Measurements from ENCODE around the gene ARPC2. TPM values are rescaled to one million over a fixed set of nuclear protein-coding genes. Genes with fewer than 3 reads are reported as not detected.

ARPC2 gene
- polyA plus RNA-seq, 1 donor from 2014 or later: 167 TPM

GRCh38 chr2:218281449-218281848, 64.5 kb downstream of the ARPC2 start:
- no peaks in the 10 kb centered on the region for H3K36me3 ChIP-seq (ENCODE audit: insufficient read depth, low read length)
- H3F3A ChIP-seq (ENCODE audit: insufficient read depth, low read length, poor library complexity, severe bottlenecking): no peaks in the 10 kb centered on the region
- H3K9me3 ChIP-seq (ENCODE audit: low read length): no peaks in the 10 kb centered on the region
- H3K27me3 ChIP-seq (ENCODE audit: insufficient read depth, low read depth, low read length): no peaks in the 10 kb centered on the region
- no peak overlapping the region for H3K4me2 ChIP-seq (ENCODE audit: low read length)
- no peaks in the 10 kb centered on the region for H3K79me2 ChIP-seq (replicated peaks; ENCODE audit: insufficient read depth, low read length)
- no peak for TF ChIP-seq REST (IDR thresholded peaks at IDR 0.05; ENCODE audit: borderline replicate concordance)
- H3K27ac ChIP-seq (ENCODE audit: low read length): no peak overlapping the region
- H3K9me2 ChIP-seq (ENCODE audit: insufficient read depth, low read length): no peaks in the 10 kb centered on the region
- H4K20me1 ChIP-seq (ENCODE audit: insufficient read depth): no peaks in the 10 kb centered on the region
- no peak overlapping the region for H3K9ac ChIP-seq (ENCODE audit: low read length)
- no peak overlapping the region for H3K4me3 ChIP-seq (ENCODE audit: low read length)
- no peak overlapping the region for H2AFZ ChIP-seq (ENCODE audit: low read depth, low read length)

GRCh38 chr2:218282173-218282991, 65.4 kb downstream of the ARPC2 start:
- H3K9me3 ChIP-seq (ENCODE audit: low read length): no peaks in the 10 kb centered on the region
- no peak overlapping the region for H3K27ac ChIP-seq (ENCODE audit: low read length)
- no peak overlapping the region for H3K4me2 ChIP-seq (ENCODE audit: low read length)
- no peaks in the 10 kb centered on the region for H3K36me3 ChIP-seq (ENCODE audit: insufficient read depth, low read length)
- H3F3A ChIP-seq (ENCODE audit: insufficient read depth, low read length, poor library complexity, severe bottlenecking): no peaks in the 10 kb centered on the region
- no peak for TF ChIP-seq SMC3 (conservative IDR thresholded peaks at IDR 0.05; ENCODE audit: poor library complexity)
- no peaks in the 10 kb centered on the region for H4K20me1 ChIP-seq (ENCODE audit: insufficient read depth)
- H3K4me3 ChIP-seq (ENCODE audit: low read length): no peak overlapping the region
- H2AFZ ChIP-seq (ENCODE audit: low read depth, low read length): no peak overlapping the region
- no peak overlapping the region for H3K9ac ChIP-seq (ENCODE audit: low read length)
- H3K79me2 ChIP-seq (replicated peaks; ENCODE audit: insufficient read depth, low read length): no peaks in the 10 kb centered on the region
- H3K27me3 ChIP-seq (ENCODE audit: insufficient read depth, low read depth, low read length): no peaks in the 10 kb centered on the region
- H3K9me2 ChIP-seq (ENCODE audit: insufficient read depth, low read length): no peaks in the 10 kb centered on the region

- no peak overlapping the region for H3K4me3 ChIP-seq (ENCODE audit: low read length)
- no peaks in the 10 kb centered on the region for H3K79me2 ChIP-seq (replicated peaks; ENCODE audit: insufficient read depth, low read length)
- H3K36me3 ChIP-seq (ENCODE audit: insufficient read depth, low read length): no peaks in the 10 kb centered on the region
- no peaks in the 10 kb centered on the region for H3F3A ChIP-seq (ENCODE audit: insufficient read depth, low read length, poor library complexity, severe bottlenecking)
- TF ChIP-seq RAD21 (conservative IDR thresholded peaks at IDR 0.05) (no peak), TAF1 (IDR thresholded peaks at IDR 0.05; ENCODE audit: low read depth) (no peak), EZH2 (IDR thresholded peaks at IDR 0.05; ENCODE audit: borderline replicate concordance, insufficient read depth, low read length, poor library complexity, severe bottlenecking) (no peak), EP300 (conservative IDR thresholded peaks at IDR 0.05; ENCODE audit: poor library complexity, severe bottlenecking) (no peak), CTCF (IDR thresholded peaks at IDR 0.05; ENCODE audit: poor library complexity, severe bottlenecking) (no peak), SMC3 (conservative IDR thresholded peaks at IDR 0.05; ENCODE audit: poor library complexity) (no peak), MXI1 (conservative IDR thresholded peaks at IDR 0.05; ENCODE audit: poor library complexity, severe bottlenecking) (no peak), POLR2AphosphoS5 (IDR thresholded peaks at IDR 0.05) (no peak), REST (IDR thresholded peaks at IDR 0.05; ENCODE audit: borderline replicate concordance) (no peak)
- no peaks in the 10 kb centered on the region for H3K9me3 ChIP-seq (ENCODE audit: low read length)
- no peaks in the 10 kb centered on the region for H4K20me1 ChIP-seq (ENCODE audit: insufficient read depth)
- no peaks in the 10 kb centered on the region for H3K9me2 ChIP-seq (ENCODE audit: insufficient read depth, low read length)
- H3K27me3 ChIP-seq (ENCODE audit: insufficient read depth, low read depth, low read length): no peaks in the 10 kb centered on the region
- no peak overlapping the region for H3K4me2 ChIP-seq (ENCODE audit: low read length)
- H2AFZ ChIP-seq (ENCODE audit: low read depth, low read length): no peak overlapping the region
- H3K9ac ChIP-seq (ENCODE audit: low read length): no peak overlapping the region
- H3K27ac ChIP-seq (ENCODE audit: low read length): no peak overlapping the region
Observed at GRCh38 chr2:218284106-218284811, 67.3 kb downstream of the ARPC2 start.
